Stimulated activated CD4-positive, alpha-beta T cell treated with anti-CD3 and anti-CD28 coated beads, TNF-alpha, amount 100 ng/mL, for 1 hour (primary cell): ENCODE measurements around the gene EMP3.
"Not testable (repeated sequence)": the region's sequence is repeated elsewhere in the genome, so short reads cannot be mapped to it uniquely, and the experiment has no call there.

ENCODE experiments used
- DNase-seq, 3 donors: peaks; one replicate each; pipeline ENCODE4 v3.0.0-alpha.2; 2020; ENCODE audit warnings: low read depth in 3 of 3, low spot score in 1 of 3

Gene EMP3

GRCh38 chr19:48315712-48316111, 9.6 kb upstream of the EMP3 start:
- DNase-seq: no peak

- DNase-seq: not testable (repeated sequence)
Measured at GRCh38 chr19:48317708-48317960, 7.7 kb upstream of the EMP3 start.

- DNase-seq: no peak
Measured at GRCh38 chr19:48318286-48318987, 6.9 kb upstream of the EMP3 start.

GRCh38 chr19:48319647-48320541, 5.5 kb upstream of the EMP3 start:
- peak in 2 of 3 donors; percentile 61 to 68 for DNase-seq

GRCh38 chr19:48321372-48321621, 4.1 kb upstream of the EMP3 start:
- DNase-seq: peak; percentile 86 to 95 (median 94)

GRCh38 chr19:48321622-48322591, 3.4 kb upstream of the EMP3 start:
- peak; percentile 97 to 100 (median 99) for DNase-seq

GRCh38 chr19:48329167-48329891, 4.0 kb downstream of the EMP3 start:
- peak in 1 of 3 donors; percentile 26 for DNase-seq

GRCh38 chr19:48330012-48330681, 4.8 kb downstream of the EMP3 start:
- peak; percentile 53 to 63 (median 60) for DNase-seq

- no peak for DNase-seq
Measured at GRCh38 chr19:48332351-48332661, 7.0 kb downstream of the EMP3 start.

- DNase-seq: peak; percentile 75 to 92 (median 86)
Measured at GRCh38 chr19:48332662-48333466, 7.5 kb downstream of the EMP3 start.

GRCh38 chr19:48333467-48334384, 8.4 kb downstream of the EMP3 start:
- peak; percentile 84 to 90 (median 88) for DNase-seq

GRCh38 chr19:48338253-48338755, 13.0 kb downstream of the EMP3 start:
- no peak for DNase-seq

GRCh38 chr19:48338802-48339503, 13.6 kb downstream of the EMP3 start:
- DNase-seq: no peak

GRCh38 chr19:48340995-48341394, 15.6 kb downstream of the EMP3 start:
- no peak for DNase-seq

- no peak for DNase-seq
Measured at GRCh38 chr19:48341515-48342413, 16.4 kb downstream of the EMP3 start.

GRCh38 chr19:48342414-48342738, 17.0 kb downstream of the EMP3 start:
- no peak for DNase-seq
